ENCODE measurements around the gene SND1.

- TF ChIP-seq, protein P1, sequence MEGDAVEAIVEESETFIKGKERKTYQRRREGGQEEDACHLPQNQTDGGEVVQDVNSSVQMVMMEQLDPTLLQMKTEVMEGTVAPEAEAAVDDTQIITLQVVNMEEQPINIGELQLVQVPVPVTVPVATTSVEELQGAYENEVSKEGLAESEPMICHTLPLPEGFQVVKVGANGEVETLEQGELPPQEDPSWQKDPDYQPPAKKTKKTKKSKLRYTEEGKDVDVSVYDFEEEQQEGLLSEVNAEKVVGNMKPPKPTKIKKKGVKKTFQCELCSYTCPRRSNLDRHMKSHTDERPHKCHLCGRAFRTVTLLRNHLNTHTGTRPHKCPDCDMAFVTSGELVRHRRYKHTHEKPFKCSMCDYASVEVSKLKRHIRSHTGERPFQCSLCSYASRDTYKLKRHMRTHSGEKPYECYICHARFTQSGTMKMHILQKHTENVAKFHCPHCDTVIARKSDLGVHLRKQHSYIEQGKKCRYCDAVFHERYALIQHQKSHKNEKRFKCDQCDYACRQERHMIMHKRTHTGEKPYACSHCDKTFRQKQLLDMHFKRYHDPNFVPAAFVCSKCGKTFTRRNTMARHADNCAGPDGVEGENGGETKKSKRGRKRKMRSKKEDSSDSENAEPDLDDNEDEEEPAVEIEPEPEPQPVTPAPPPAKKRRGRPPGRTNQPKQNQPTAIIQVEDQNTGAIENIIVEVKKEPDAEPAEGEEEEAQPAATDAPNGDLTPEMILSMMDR (IDR thresholded peaks at IDR 0.05; ENCODE audit: insufficient read depth, low read length, poor library complexity, severe bottlenecking): no peak
- TF ChIP-seq EZH2phosphoT487 (conservative IDR thresholded peaks at IDR 0.05; ENCODE audit: low read length): no peak
Measured at GRCh38 chr7:127913686-127914085, 261.7 kb downstream of the SND1 start.

Data from SU-DHL-6 (cell line).